Activated CD4-positive, alpha-beta T cell treated with anti-CD3 and anti-CD28 coated beads, Interleukin-2, amount 10 ng/mL, durations not matched to agents 24 days and 14 days (primary cell): ENCODE data around the gene FAF1. TPM values are rescaled to one million over a fixed set of nuclear protein-coding genes. Genes with fewer than 3 reads are reported as not detected.
"Not testable (repeated sequence)": the region's sequence is repeated elsewhere in the genome, so short reads cannot be mapped to it uniquely, and the experiment has no call there.

Experiments
- DNase-seq: peaks from one replicate; pipeline ENCODE4 v3.0.0; 2022
- H3K27ac Mint-ChIP-seq: one replicate; pipeline ENCODE4 v1.8.0; 2022; ENCODE audit warnings: mild to moderate bottlenecking, mixed read lengths
- H3K27me3 Mint-ChIP-seq: one replicate; pipeline ENCODE4 v1.8.0; 2022; ENCODE audit warnings: mixed read lengths
- H3K36me3 Mint-ChIP-seq: one replicate; pipeline ENCODE4 v1.8.0; 2022; ENCODE audit warnings: low read depth, mild to moderate bottlenecking, mixed read lengths
- H3K4me1 Mint-ChIP-seq: one replicate; pipeline ENCODE4 v1.8.0; 2021; ENCODE audit warnings: mixed read lengths
- H3K4me3 Mint-ChIP-seq: one replicate; pipeline ENCODE4 v1.8.0; 2022; ENCODE audit warnings: mild to moderate bottlenecking, moderate library complexity, mixed read lengths
- H3K9me3 Mint-ChIP-seq: one replicate; pipeline ENCODE4 v1.8.0; 2021; ENCODE audit warnings: mixed read lengths
- intact Hi-C: fragments of 100-400 bp; cut with micrococcal nuclease; formaldehyde crosslinking; loops from one replicate; pipeline ENCODE4 v1.15.1; 2023
- total RNA-seq: library from RNA; stranded (reverse); gene quantifications from 2 replicates; pipeline ENCODE4 v1.2.3, GENCODE V29; 2022

The FAF1 gene
- total RNA-seq, 1 donor from 2014 or later: 63.7 TPM

- H3K4me1 Mint-ChIP-seq: peaks cover 17% of the 10 kb centered on the region
- H3K27me3 Mint-ChIP-seq: no peaks in the 10 kb centered on the region
- H3K4me3 Mint-ChIP-seq: no peak overlapping the region
- H3K27ac Mint-ChIP-seq: no peak overlapping the region
- DNase-seq: no peak
- no peaks in the 10 kb centered on the region for H3K36me3 Mint-ChIP-seq
- intact Hi-C loops: loop anchor here (2.0 kb wide), 2 partner anchors 28 to 38 kb away; no protein-coding TSS in a partner anchor
- no peaks in the 10 kb centered on the region for H3K9me3 Mint-ChIP-seq
Observed at GRCh38 chr1:50930965-50931737, 28.9 kb downstream of the FAF1 start.

- H3K4me1 Mint-ChIP-seq: peaks cover 17% of the 10 kb centered on the region
- peaks cover 1% of the 10 kb centered on the region for H3K36me3 Mint-ChIP-seq
- no peak overlapping the region for H3K4me3 Mint-ChIP-seq
- peak overlapping the region; percentile 15 for H3K27ac Mint-ChIP-seq
- intact Hi-C loops: loop anchor here (2.0 kb wide), 2 partner anchors 29 to 39 kb away; no protein-coding TSS in a partner anchor
- no peak for DNase-seq
- peaks cover 3% of the 10 kb centered on the region for H3K9me3 Mint-ChIP-seq
- H3K27me3 Mint-ChIP-seq: no peaks in the 10 kb centered on the region
Observed at GRCh38 chr1:50930193-50930592, 29.9 kb downstream of the FAF1 start.

- peaks cover 4% of the 10 kb centered on the region for H3K9me3 Mint-ChIP-seq
- H3K4me3 Mint-ChIP-seq: no peak overlapping the region
- DNase-seq: no peak
- peaks cover 17% of the 10 kb centered on the region for H3K4me1 Mint-ChIP-seq
- no peaks in the 10 kb centered on the region for H3K27me3 Mint-ChIP-seq
- H3K36me3 Mint-ChIP-seq: peaks cover 1% of the 10 kb centered on the region
- H3K27ac Mint-ChIP-seq: no peak overlapping the region
- intact Hi-C loops: loop anchor here (1.0 kb wide), 1 partner anchor 260 kb away; no protein-coding TSS in a partner anchor
Observed at GRCh38 chr1:50929376-50929958, 30.6 kb downstream of the FAF1 start.

- H3K27ac Mint-ChIP-seq: no peak overlapping the region
Observed at GRCh38 chr1:50923564-50923963, 36.5 kb downstream of the FAF1 start.

GRCh38 chr1:50921029-50921428, 39.0 kb downstream of the FAF1 start:
- DNase-seq: no peak
- no peaks in the 10 kb centered on the region for H3K27me3 Mint-ChIP-seq
- H3K4me1 Mint-ChIP-seq: no peaks in the 10 kb centered on the region
- intact Hi-C loops: no loop called here
- H3K9me3 Mint-ChIP-seq: peaks cover 13% of the 10 kb centered on the region
- H3K4me3 Mint-ChIP-seq: no peak overlapping the region
- no peak overlapping the region for H3K27ac Mint-ChIP-seq
- peaks cover 19% of the 10 kb centered on the region for H3K36me3 Mint-ChIP-seq

More at GRCh38 chr1:50923564-50923963, 36.5 kb downstream of the FAF1 start:
- intact Hi-C loops: no loop called here
- no peaks in the 10 kb centered on the region for H3K4me1 Mint-ChIP-seq
- no peak for DNase-seq
- H3K4me3 Mint-ChIP-seq: no peak overlapping the region
- H3K27me3 Mint-ChIP-seq: no peaks in the 10 kb centered on the region
- peaks cover 13% of the 10 kb centered on the region for H3K9me3 Mint-ChIP-seq
- peaks cover 19% of the 10 kb centered on the region for H3K36me3 Mint-ChIP-seq

GRCh38 chr1:50920409-50920808, 39.7 kb downstream of the FAF1 start:
- peaks cover 18% of the 10 kb centered on the region for H3K36me3 Mint-ChIP-seq
- H3K4me1 Mint-ChIP-seq: no peaks in the 10 kb centered on the region
- no peak overlapping the region for H3K4me3 Mint-ChIP-seq
- intact Hi-C loops: no loop called here
- H3K9me3 Mint-ChIP-seq: peaks cover 12% of the 10 kb centered on the region
- no peaks in the 10 kb centered on the region for H3K27me3 Mint-ChIP-seq
- DNase-seq: no peak
- no peak overlapping the region for H3K27ac Mint-ChIP-seq

GRCh38 chr1:50917138-50918137, 42.6 kb downstream of the FAF1 start:
- H3K9me3 Mint-ChIP-seq: peaks cover 4% of the 10 kb centered on the region
- H3K27ac Mint-ChIP-seq: no peak overlapping the region
- DNase-seq: no peak
- H3K27me3 Mint-ChIP-seq: no peaks in the 10 kb centered on the region
- H3K4me1 Mint-ChIP-seq: no peaks in the 10 kb centered on the region
- no peak overlapping the region for H3K4me3 Mint-ChIP-seq
- H3K36me3 Mint-ChIP-seq: peaks cover 8% of the 10 kb centered on the region
- intact Hi-C loops: no loop called here

GRCh38 chr1:50915621-50916020, 44.4 kb downstream of the FAF1 start:
- DNase-seq: no peak
- Mint-ChIP-seq H3K4me3 (no peak overlapping the region), H3K4me1 (no peaks in the 10 kb centered on the region), H3K27ac (no peak overlapping the region), H3K27me3 (no peaks in the 10 kb centered on the region), H3K36me3 (peaks cover 6% of the 10 kb centered on the region), H3K9me3 (no peaks in the 10 kb centered on the region)
- intact Hi-C loops: no loop called here

- intact Hi-C loops: no loop called here
- Mint-ChIP-seq H3K4me1 (no peaks in the 10 kb centered on the region), H3K9me3 (peaks cover 5% of the 10 kb centered on the region), H3K27ac (no peak overlapping the region), H3K27me3 (no peaks in the 10 kb centered on the region), H3K4me3 (no peak overlapping the region), H3K36me3 (peaks cover 8% of the 10 kb centered on the region)
- DNase-seq: no peak
Observed at GRCh38 chr1:50913954-50914353, 46.1 kb downstream of the FAF1 start.

GRCh38 chr1:50910356-50910755, 49.7 kb downstream of the FAF1 start:
- H3K4me1 Mint-ChIP-seq, H3K27ac Mint-ChIP-seq, DNase-seq, H3K4me3 Mint-ChIP-seq, intact Hi-C loops, H3K36me3 Mint-ChIP-seq, H3K27me3 Mint-ChIP-seq: not testable (repeated sequence)
- H3K9me3 Mint-ChIP-seq: peaks cover 19% of the 10 kb centered on the region

- DNase-seq, H3K27me3 Mint-ChIP-seq, H3K36me3 Mint-ChIP-seq, intact Hi-C loops, H3K4me3 Mint-ChIP-seq, H3K4me1 Mint-ChIP-seq, H3K27ac Mint-ChIP-seq: not testable (repeated sequence)
- peaks cover 19% of the 10 kb centered on the region for H3K9me3 Mint-ChIP-seq
Observed at GRCh38 chr1:50907610-50908009, 52.5 kb downstream of the FAF1 start.

- H3K27ac Mint-ChIP-seq, H3K4me3 Mint-ChIP-seq, H3K36me3 Mint-ChIP-seq, intact Hi-C loops, DNase-seq, H3K27me3 Mint-ChIP-seq, H3K4me1 Mint-ChIP-seq: not testable (repeated sequence)
- H3K9me3 Mint-ChIP-seq: peaks cover 19% of the 10 kb centered on the region
Observed at GRCh38 chr1:50906050-50906449, 54.0 kb downstream of the FAF1 start.

GRCh38 chr1:50902419-50902818, 57.6 kb downstream of the FAF1 start:
- Mint-ChIP-seq H3K36me3 (peaks cover 2% of the 10 kb centered on the region), H3K27ac (no peak overlapping the region), H3K4me3 (no peak overlapping the region), H3K27me3 (no peaks in the 10 kb centered on the region), H3K9me3 (no peaks in the 10 kb centered on the region), H3K4me1 (no peaks in the 10 kb centered on the region)
- intact Hi-C loops: no loop called here
- DNase-seq: no peak
